ENCODE measurements around the gene SLC6A9.

The SLC6A9 gene

GRCh38 chr1:43969746-43970466 lies 61.4 kb downstream of the SLC6A9 start, which contains the start of gene DPH2:
Gene DPH2, plus strand, starts transcription at chr1:43970010. Its CDS starts 166 bp downstream, at chr1:43970176.
- DNase-seq (ENCODE audit: low read depth, low spot score): peak; percentile 96

- no peak for DNase-seq (ENCODE audit: low read depth, low spot score)
Observed at GRCh38 chr1:43969416-43969745, 61.9 kb downstream of the SLC6A9 start.

DNA sequence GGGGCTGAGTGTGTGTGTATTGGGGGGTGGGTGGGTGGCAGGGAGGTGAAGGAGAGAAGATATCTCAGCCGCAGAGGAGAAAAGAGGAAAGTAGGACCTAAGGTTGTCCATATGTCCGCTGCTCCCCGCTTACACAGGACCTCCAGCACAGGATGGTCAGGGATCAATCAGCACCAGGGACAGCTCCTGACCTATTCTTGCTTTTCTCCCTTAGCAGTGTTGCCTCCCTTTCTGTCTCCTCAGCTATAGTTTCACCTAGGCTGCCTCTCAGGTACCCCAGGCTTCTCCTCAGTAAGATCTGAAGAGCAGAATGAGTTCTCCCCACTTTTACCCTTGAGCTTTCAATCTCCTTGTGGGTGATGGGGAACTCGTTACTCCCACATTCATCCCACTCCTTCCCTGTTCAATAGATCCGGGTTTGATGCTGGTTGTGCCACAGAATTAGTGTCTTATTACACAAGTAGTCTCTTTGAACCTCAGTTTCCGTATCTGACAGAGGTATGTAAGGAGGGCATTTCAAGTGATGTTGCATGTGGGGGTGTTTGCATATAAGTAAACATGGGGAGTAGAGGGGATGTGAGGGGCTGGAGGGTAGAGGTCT lies 62.8 kb downstream of the SLC6A9 start:
- peak; percentile 52 for DNase-seq (ENCODE audit: low read depth, low spot score)

DNA sequence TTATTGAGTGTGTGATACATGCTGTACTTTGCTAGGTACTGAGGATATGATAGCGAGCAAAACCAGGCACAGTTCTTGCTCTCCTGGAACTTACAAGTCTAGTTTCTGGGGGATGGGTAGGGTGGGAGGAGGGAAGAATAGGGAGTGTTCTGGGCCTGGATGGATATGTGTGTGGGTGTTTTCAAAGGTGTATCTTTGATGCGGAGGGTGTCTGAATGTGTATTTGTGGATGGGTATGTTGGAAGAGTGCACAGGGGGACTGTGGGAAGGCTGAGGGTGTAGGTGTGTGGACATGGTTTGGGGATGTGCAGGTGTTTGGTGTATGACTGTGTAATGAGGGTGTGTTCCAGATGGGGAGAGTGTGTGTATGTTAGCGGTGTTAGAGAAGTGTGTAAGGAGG lies 65.9 kb downstream of the SLC6A9 start:
- no peak for DNase-seq (ENCODE audit: low read depth, low spot score)

GRCh38 chr1:43963890-43964289 lies 67.4 kb downstream of the SLC6A9 start:
- no peak for DNase-seq (ENCODE audit: low read depth, low spot score)

- DNase-seq (ENCODE audit: low read depth, low spot score): no peak
Observed at GRCh38 chr1:43963006-43963405, 68.3 kb downstream of the SLC6A9 start.

DNA sequence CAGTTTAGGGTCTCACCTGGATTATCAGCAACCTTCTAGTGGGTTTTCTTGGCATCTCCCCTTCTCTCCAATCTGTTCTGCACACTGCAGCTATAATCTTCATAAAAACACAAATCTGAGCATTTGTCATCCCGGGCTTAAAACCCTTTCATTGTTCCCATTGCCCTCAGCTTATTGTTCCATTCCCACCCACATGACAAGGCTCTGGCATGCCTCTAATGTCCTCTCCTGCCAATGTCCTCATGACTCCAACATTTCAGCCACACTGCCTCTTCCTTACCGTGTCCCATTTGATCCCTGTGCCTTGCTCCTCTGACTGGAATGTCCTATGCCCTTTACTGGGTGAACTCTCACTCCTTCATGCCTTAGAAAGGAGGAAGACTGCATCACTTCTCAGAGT lies 68.9 kb downstream of the SLC6A9 start:
- DNase-seq (ENCODE audit: low read depth, low spot score): no peak

DNA sequence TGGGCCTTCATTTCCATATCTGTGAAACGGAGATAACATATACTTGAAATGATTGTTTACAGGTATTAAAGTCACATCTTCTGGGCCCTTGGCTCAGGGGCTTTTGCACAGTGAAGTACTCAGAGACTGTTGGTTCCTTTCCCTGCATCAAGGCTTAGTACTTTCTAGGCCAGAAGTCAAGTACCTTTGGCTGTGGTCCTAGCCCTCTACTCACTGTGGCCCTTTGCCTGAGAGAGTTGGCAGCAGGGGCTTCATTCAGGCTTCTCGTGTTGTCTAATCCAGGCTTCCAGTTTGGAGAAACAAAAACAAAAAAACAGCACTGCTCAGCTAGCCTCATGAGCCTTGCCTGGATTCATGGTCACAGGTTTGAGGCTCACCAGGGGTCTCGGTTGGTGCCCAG lies 69.6 kb downstream of the SLC6A9 start:
- DNase-seq (ENCODE audit: low read depth, low spot score): no peak

- DNase-seq (ENCODE audit: low read depth, low spot score): no peak
Observed at GRCh38 chr1:43960798-43961197, 70.5 kb downstream of the SLC6A9 start.

DNA sequence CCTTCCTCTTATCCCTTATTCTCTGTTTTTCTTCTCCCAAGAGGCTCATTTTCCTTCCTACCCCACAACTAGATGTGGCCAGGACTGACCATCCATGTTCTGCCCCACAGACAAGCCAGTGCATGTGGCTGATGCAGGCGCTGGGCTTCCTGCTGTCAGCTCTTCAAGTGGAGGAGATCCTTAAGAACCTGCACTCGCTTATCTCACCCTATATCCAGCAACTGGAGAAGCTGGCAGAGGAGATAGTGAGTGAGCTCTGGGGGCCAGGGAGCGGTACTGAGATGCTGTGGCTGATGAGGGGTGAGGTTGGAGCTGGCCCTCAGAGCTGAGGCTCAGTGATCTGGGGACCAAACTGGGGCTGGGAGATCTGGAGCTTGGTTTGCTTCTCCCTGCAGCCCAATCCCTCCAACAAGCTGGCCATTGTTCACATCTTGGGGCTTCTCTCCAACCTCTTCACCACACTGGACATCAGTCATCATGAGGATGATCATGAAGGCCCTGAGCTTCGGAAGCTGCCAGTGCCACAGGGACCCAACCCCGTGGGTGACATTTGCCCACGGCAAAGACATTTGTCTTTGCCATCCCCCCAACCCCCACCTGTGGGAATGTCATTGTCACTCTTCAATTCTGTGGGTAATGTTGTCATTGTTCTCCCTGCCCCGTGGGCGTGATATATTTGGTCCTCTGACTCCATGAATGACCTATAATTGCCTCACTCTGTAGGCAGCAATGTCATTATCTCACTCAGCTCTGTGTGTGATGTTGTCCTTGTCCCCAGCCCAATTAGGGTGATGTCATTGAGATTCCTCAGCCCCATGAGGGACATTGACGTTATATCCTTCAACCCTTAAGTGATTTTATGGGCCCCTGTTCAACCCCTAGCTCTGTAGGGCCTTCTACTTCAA lies 72.7 kb downstream of the SLC6A9 start:
- DNase-seq (ENCODE audit: low read depth, low spot score): no peak

GRCh38 chr1:43957407-43958040 lies 73.7 kb downstream of the SLC6A9 start:
- no peak for DNase-seq (ENCODE audit: low read depth, low spot score)

GRCh38 chr1:43956234-43956633 lies 75.0 kb downstream of the SLC6A9 start:
- DNase-seq (ENCODE audit: low read depth, low spot score): no peak

DNA sequence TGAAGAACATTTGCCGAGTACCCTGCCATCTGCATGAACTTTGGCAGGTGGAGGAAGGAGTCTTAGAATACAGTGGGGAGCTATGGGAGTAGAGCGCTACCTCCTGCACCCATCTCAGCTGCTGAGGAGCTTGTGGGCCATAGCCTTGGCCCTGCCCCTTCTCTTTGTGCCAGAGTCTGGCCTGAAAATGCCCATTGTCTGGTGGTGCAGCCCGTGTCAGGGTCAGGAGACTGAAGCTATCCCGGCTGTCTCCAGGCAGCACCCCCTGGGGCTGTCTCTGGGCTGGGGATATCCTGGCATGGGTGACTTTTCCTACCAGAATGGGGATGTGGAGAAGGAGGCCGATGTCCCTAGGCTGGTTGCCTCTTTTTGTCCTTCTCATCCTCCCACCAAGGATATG lies 77.2 kb downstream of the SLC6A9 start:
- no peak for DNase-seq (ENCODE audit: low read depth, low spot score)

DNA sequence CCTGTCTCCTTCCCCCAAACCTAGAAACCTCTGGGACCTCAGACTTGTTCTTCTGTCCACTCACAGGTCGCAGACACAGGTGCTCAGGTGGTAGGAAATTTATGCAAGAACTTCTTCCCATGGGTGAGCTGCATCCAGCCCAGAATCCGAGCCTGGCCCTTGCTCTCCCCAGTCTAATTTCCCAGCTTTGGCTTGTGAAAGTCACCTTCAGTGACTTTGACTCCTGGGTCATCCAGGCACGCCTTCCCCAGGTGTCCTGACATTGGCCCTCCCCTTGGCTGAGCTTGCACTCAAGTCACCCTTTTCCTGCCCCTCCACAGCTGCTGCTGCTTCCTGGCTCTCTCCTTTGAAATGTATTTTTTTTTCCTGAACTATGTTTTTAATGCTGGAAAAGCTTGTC lies 77.9 kb downstream of the SLC6A9 start:
- no peak for DNase-seq (ENCODE audit: low read depth, low spot score)

GRCh38 chr1:43952731-43953346 lies 78.4 kb downstream of the SLC6A9 start:
- peak; percentile 73 for DNase-seq (ENCODE audit: low read depth, low spot score)

GRCh38 chr1:43951021-43951985 lies 80.0 kb downstream of the SLC6A9 start:
- no peak for DNase-seq (ENCODE audit: low read depth, low spot score)

GRCh38 chr1:43949678-43950077 lies 81.6 kb downstream of the SLC6A9 start:
- peak; percentile 50 for DNase-seq (ENCODE audit: low read depth, low spot score)

GRCh38 chr1:43947874-43948437 lies 83.3 kb downstream of the SLC6A9 start:
- DNase-seq (ENCODE audit: low read depth, low spot score): peak; percentile 69

- DNase-seq (ENCODE audit: low read depth, low spot score): no peak
Observed at GRCh38 chr1:43947061-43947873, 84.0 kb downstream of the SLC6A9 start.

Data from ELF-1 (cell line).